ENCODE results near the gene SIDT2.
"Not testable (repeated sequence)": the region's sequence is repeated elsewhere in the genome, so short reads cannot be mapped to it uniquely, and the experiment has no call there.

SIDT2 gene

GRCh38 chr11:117171404-117172061 is 7.0 kb upstream of the SIDT2 start:
- DNase-seq, result no peak

- DNase-seq, result no peak
Measured at GRCh38 chr11:117172724-117173421, 5.7 kb upstream of the SIDT2 start.

- peak in 20 of 58 donors; percentile 7 to 80 (median 34) for DNase-seq
Measured at GRCh38 chr11:117175104-117175503, 3.4 kb upstream of the SIDT2 start.

GRCh38 chr11:117175781-117176180 is 2.8 kb upstream of the SIDT2 start:
- no peak for DNase-seq

- DNase-seq, result no peak
Measured at GRCh38 chr11:117176186-117176585, 2.4 kb upstream of the SIDT2 start.

GRCh38 chr11:117177534-117178209 is 871 bp upstream of the SIDT2 start:
- no peak for DNase-seq

- DNase-seq, result peak in 12 of 58 donors; percentile 24 to 71 (median 50)
Measured at GRCh38 chr11:117179048-117179999, 781 bp downstream of the SIDT2 start.

- no peak for DNase-seq
Measured at GRCh38 chr11:117180020-117180419, 1.5 kb downstream of the SIDT2 start.

- peak in 52 of 58 donors; percentile 10 to 85 (median 62) for DNase-seq
Measured at GRCh38 chr11:117180661-117181585, 2.4 kb downstream of the SIDT2 start.

- no peak for DNase-seq
Measured at GRCh38 chr11:117181586-117182550, 3.3 kb downstream of the SIDT2 start.

GRCh38 chr11:117182551-117182935 is 4.0 kb downstream of the SIDT2 start:
- no peak for DNase-seq

GRCh38 chr11:117183178-117183577 is 4.6 kb downstream of the SIDT2 start:
- DNase-seq, result not testable (repeated sequence)

GRCh38 chr11:117183724-117184349 is 5.3 kb downstream of the SIDT2 start:
- DNase-seq, result no peak

GRCh38 chr11:117185736-117186430 is 7.3 kb downstream of the SIDT2 start:
- no peak for DNase-seq

GRCh38 chr11:117186431-117186761 is 7.9 kb downstream of the SIDT2 start:
- no peak for DNase-seq

GRCh38 chr11:117187007-117187406 is 8.5 kb downstream of the SIDT2 start:
- no peak for DNase-seq

GRCh38 chr11:117187428-117187798 is 8.9 kb downstream of the SIDT2 start:
- no peak for DNase-seq

All from anterior cingulate cortex (tissue), 58 donors.